ENCODE results near the gene CAPN14. TPM values are rescaled to one million over a fixed set of nuclear protein-coding genes. Genes with fewer than 3 reads are reported as not detected.

Gene CAPN14
- total RNA-seq, 1 donor: under 0.01 TPM

- no peak for DNase-seq (ENCODE audit: low read depth)
- H3K4me3 ChIP-seq (ENCODE audit: low read depth, low read length): no peak overlapping the region
- TF ChIP-seq, protein P1, sequence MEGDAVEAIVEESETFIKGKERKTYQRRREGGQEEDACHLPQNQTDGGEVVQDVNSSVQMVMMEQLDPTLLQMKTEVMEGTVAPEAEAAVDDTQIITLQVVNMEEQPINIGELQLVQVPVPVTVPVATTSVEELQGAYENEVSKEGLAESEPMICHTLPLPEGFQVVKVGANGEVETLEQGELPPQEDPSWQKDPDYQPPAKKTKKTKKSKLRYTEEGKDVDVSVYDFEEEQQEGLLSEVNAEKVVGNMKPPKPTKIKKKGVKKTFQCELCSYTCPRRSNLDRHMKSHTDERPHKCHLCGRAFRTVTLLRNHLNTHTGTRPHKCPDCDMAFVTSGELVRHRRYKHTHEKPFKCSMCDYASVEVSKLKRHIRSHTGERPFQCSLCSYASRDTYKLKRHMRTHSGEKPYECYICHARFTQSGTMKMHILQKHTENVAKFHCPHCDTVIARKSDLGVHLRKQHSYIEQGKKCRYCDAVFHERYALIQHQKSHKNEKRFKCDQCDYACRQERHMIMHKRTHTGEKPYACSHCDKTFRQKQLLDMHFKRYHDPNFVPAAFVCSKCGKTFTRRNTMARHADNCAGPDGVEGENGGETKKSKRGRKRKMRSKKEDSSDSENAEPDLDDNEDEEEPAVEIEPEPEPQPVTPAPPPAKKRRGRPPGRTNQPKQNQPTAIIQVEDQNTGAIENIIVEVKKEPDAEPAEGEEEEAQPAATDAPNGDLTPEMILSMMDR (IDR thresholded peaks at IDR 0.05; ENCODE audit: insufficient read depth, low read depth, low read length): no peak
These were observed 25.7 kb upstream of the CAPN14 start for GRCh38 chr2:31243053-31243452.

- TF ChIP-seq, protein P1 (IDR thresholded peaks at IDR 0.05; ENCODE audit: insufficient read depth, low read depth, low read length): no peak
- H3K4me3 ChIP-seq (ENCODE audit: low read depth, low read length): no peak overlapping the region
- no peak for DNase-seq (ENCODE audit: low read depth)
These were observed 24.4 kb upstream of the CAPN14 start for GRCh38 chr2:31241625-31242270.

- DNase-seq (ENCODE audit: low read depth): no peak
- TF ChIP-seq, protein P1 (IDR thresholded peaks at IDR 0.05; ENCODE audit: insufficient read depth, low read depth, low read length): no peak
- H3K4me3 ChIP-seq (ENCODE audit: low read depth, low read length): no peak overlapping the region
These were observed 23.4 kb upstream of the CAPN14 start for GRCh38 chr2:31240381-31241365.

- no peak overlapping the region for H3K4me3 ChIP-seq (ENCODE audit: low read depth, low read length)
- DNase-seq (ENCODE audit: low read depth): peak; percentile 39
- TF ChIP-seq, protein P1 (IDR thresholded peaks at IDR 0.05; ENCODE audit: insufficient read depth, low read depth, low read length): no peak
These were observed 22.4 kb upstream of the CAPN14 start for GRCh38 chr2:31239593-31240177.

GRCh38 chr2:31238906-31239592, 21.7 kb upstream of the CAPN14 start:
- TF ChIP-seq, protein P1 (IDR thresholded peaks at IDR 0.05; ENCODE audit: insufficient read depth, low read depth, low read length): no peak
- no peak for DNase-seq (ENCODE audit: low read depth)
- no peak overlapping the region for H3K4me3 ChIP-seq (ENCODE audit: low read depth, low read length)

DNA sequence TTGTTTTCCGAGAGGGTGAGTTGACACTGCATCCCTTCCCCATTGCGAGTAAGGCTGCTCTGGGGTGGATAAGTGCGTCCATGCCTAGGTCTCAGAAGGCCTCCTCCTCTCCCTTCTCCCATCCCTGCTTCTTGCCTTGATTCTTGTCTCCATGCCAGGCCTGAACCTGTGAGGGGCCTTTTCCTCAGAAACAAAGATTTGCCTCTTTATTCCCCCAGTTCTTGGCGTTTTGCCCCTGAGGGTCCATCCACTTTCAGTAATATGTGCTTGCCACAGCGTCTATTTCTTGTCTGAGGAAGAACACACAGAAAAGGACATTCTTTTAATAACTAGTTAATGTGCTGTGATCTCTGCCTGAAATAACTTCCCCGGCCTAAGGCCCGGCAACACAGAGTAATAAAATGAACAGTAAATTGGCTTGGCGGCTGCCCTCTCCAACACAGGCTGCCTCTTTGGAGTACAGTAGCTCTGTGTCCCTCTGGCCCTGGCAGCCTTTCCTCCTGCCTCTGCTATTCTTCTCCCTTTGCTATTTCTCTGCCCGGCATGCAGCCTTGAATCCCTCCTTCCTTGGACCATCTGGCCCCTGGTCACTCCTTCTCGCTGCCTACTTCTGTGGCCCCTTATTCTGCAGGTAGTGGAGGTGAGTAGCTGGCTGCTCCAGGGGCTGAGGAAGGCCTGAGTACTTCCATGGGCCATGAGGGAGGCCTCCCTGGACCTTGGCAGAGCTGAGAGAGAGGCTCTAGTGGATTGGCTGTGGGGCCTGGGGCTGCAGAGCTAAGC, 21.0 kb upstream of the CAPN14 start:
- TF ChIP-seq, protein P1 (IDR thresholded peaks at IDR 0.05; ENCODE audit: insufficient read depth, low read depth, low read length): no peak
- no peak for DNase-seq (ENCODE audit: low read depth)
- H3K4me3 ChIP-seq (ENCODE audit: low read depth, low read length): no peak overlapping the region
